ENCODE results near the gene SELENOM.
"Not testable (repeated sequence)": the region's sequence is repeated elsewhere in the genome, so short reads cannot be mapped to it uniquely, and the experiment has no call there.

SELENOM gene

DNA sequence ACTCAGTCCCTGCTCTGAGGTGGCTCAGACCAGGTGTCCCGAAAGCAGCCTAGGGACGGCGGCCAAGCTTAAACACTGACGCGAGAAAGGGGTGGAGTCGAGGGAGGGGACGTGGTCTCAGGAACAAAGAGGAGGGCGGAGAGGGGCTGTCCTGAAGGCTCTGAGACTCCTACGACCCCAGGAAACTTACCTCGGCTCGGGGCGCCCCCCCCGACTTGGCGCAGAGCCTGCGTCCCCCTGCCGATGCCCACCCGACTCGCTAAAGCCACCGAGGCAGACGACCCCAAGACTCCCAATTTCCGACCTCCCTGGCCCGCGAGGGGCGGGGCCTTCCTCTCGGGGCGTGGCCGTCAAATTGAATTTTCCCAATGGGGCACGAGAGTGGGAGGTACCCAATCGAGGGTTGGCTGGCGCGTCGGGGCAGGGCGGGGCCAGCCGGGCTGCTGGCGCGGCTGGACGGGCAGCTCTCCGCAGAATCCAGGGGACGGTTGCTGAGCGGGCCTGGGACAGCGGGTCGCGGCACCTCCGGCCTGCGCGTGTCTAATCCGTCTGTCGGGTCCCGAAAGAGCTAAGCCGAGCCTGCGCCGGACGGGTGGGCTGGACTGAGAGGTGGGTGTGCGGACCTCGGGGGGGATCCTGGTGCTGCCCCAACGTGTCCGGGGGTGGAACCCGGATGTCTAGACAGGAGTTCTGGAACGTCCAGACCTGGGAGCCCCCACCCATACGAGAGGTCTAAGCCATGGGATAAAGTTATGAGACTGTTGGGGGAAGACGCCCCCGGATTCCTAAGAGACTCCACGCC is 26.3 kb downstream of the SELENOM start, which contains the start of gene SMTN:
TSS of gene SMTN (plus strand) at position 471 of the 802 bp plus-strand sequence. CDS start 1,941 bp downstream, outside the sequence.
- Histone ChIP-seq H3F3A (ENCODE audit: insufficient read depth) (peaks cover 12% of the 10 kb centered on the region; the same call in 1 of the 2 replicates), H3K79me2 (ENCODE audit: insufficient read depth, low read length) (no peaks in the 10 kb centered on the region), H3K27ac (ENCODE audit: low read depth, low read length) (no peak within 1 kb of the TSS; the same call in 1 of the 2 replicates), H3K4me2 (ENCODE audit: low read depth, low read length, poor library complexity, severe bottlenecking) (peak within 1 kb of the TSS; percentile 83), H3K9me3 (ENCODE audit: insufficient read depth, low read length) (no peaks in the 10 kb centered on the region), H2AFZ (ENCODE audit: low read depth, low read length, severe bottlenecking) (peak within 1 kb of the TSS; percentile 86), H4K20me1 (ENCODE audit: low read depth, low read length) (no peaks in the 10 kb centered on the region), H3K4me3 (ENCODE audit: insufficient read depth, low read length, poor library complexity, severe bottlenecking) (peak within 1 kb of the TSS; percentile 62), H3K36me3 (ENCODE audit: low read length) (no peaks in the 10 kb centered on the region), H3K9ac (ENCODE audit: low read length) (peak within 1 kb of the TSS; percentile 78), H3K9me2 (replicated peaks; ENCODE audit: insufficient read depth, low read length) (no peaks in the 10 kb centered on the region), H3K27me3 (ENCODE audit: low read length) (no peaks in the 10 kb centered on the region)
- TF ChIP-seq, protein P1, sequence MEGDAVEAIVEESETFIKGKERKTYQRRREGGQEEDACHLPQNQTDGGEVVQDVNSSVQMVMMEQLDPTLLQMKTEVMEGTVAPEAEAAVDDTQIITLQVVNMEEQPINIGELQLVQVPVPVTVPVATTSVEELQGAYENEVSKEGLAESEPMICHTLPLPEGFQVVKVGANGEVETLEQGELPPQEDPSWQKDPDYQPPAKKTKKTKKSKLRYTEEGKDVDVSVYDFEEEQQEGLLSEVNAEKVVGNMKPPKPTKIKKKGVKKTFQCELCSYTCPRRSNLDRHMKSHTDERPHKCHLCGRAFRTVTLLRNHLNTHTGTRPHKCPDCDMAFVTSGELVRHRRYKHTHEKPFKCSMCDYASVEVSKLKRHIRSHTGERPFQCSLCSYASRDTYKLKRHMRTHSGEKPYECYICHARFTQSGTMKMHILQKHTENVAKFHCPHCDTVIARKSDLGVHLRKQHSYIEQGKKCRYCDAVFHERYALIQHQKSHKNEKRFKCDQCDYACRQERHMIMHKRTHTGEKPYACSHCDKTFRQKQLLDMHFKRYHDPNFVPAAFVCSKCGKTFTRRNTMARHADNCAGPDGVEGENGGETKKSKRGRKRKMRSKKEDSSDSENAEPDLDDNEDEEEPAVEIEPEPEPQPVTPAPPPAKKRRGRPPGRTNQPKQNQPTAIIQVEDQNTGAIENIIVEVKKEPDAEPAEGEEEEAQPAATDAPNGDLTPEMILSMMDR (IDR thresholded peaks at IDR 0.05; ENCODE audit: insufficient read depth, low read length, poor library complexity, severe bottlenecking) = no peak
- TF ChIP-seq EZH2phosphoT487 (conservative IDR thresholded peaks at IDR 0.05; ENCODE audit: low read length) = no peak

DNA sequence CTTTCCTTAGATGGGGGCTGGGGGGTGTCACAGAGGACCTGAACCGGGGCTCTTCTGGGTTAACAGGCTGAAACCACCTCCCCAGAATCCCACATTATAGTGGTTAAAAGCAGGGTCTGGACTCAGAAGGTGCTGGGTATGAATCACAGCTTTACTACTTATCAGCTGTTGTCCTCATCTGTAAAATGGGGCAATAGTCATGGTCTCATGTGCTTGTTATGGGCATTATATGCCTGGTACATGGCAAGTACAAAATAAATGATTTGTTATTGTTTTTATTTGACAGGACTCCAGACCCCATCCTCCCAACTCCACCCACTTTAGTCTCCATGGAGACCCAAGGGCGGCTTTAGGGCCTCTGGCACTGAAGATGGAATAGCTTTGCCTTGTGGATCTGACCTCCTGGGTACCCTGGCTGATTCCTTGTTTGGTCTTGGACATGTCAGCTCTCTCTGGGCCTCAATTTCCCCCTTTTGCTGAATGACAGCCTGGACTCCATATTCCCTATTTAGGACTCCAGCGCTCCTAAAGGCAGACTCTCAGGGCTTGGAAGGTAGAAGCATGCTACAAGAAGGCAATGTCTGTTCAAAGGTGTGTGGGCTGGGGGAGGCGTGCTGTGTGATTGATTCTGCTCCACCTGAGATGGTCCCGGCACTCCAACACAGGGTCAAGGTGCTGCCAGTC is 27.1 kb downstream of the SELENOM start:
- Histone ChIP-seq H3K36me3 (ENCODE audit: low read length) (no peaks in the 10 kb centered on the region), H3K9me2 (replicated peaks; ENCODE audit: insufficient read depth, low read length) (no peaks in the 10 kb centered on the region), H3F3A (ENCODE audit: insufficient read depth) (peaks cover 12% of the 10 kb centered on the region; the same call in 1 of the 2 replicates), H3K27ac (ENCODE audit: low read depth, low read length) (no peak overlapping the region), H3K9ac (ENCODE audit: low read length) (peak overlapping the region; percentile 78), H3K27me3 (ENCODE audit: low read length) (no peaks in the 10 kb centered on the region), H2AFZ (ENCODE audit: low read depth, low read length, severe bottlenecking) (peak overlapping the region; percentile 86), H3K4me3 (ENCODE audit: insufficient read depth, low read length, poor library complexity, severe bottlenecking) (peak overlapping the region; percentile 62), H3K79me2 (ENCODE audit: insufficient read depth, low read length) (no peaks in the 10 kb centered on the region), H4K20me1 (ENCODE audit: low read depth, low read length) (no peaks in the 10 kb centered on the region), H3K9me3 (ENCODE audit: insufficient read depth, low read length) (no peaks in the 10 kb centered on the region), H3K4me2 (ENCODE audit: low read depth, low read length, poor library complexity, severe bottlenecking) (peak overlapping the region; percentile 83)
- no peak for TF ChIP-seq EZH2phosphoT487 (conservative IDR thresholded peaks at IDR 0.05; ENCODE audit: low read length)
- TF ChIP-seq, protein P1 (IDR thresholded peaks at IDR 0.05; ENCODE audit: insufficient read depth, low read length, poor library complexity, severe bottlenecking) = no peak

DNA sequence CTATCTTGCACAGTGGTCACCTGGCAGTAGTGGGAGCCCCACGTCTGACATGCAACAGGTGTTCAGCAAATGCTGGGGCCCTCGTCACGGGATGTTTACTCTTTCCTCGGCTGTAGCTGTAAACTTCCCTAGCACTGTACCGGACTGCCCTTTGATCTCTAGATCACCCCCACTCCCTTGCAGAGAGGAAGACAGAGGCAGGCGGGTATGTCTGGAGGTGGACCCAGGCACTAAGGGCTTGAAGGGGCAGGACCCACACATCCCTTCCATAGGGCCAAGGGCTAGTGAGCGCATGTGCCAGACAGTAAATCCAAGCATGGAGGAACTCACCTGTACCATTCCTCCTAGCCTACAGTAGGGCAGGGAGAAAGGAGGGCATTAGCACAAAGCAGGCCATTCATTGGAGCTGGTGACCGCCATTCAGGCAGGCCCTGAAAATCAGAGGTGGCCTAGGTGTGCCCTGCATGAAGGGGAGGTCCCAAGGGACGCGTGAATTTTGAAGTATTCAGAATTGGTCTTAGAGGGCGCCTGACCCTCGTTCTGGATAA is 28.2 kb downstream of the SELENOM start:
- Histone ChIP-seq H2AFZ (ENCODE audit: low read depth, low read length, severe bottlenecking) (no peak overlapping the region), H3K4me2 (ENCODE audit: low read depth, low read length, poor library complexity, severe bottlenecking) (no peak overlapping the region), H3K27ac (ENCODE audit: low read depth, low read length) (no peak overlapping the region), H4K20me1 (ENCODE audit: low read depth, low read length) (no peaks in the 10 kb centered on the region), H3K36me3 (ENCODE audit: low read length) (no peaks in the 10 kb centered on the region), H3K4me3 (ENCODE audit: insufficient read depth, low read length, poor library complexity, severe bottlenecking) (no peak overlapping the region), H3K27me3 (ENCODE audit: low read length) (no peaks in the 10 kb centered on the region), H3F3A (ENCODE audit: insufficient read depth) (peaks cover 10% of the 10 kb centered on the region; the same call in 1 of the 2 replicates), H3K9me3 (ENCODE audit: insufficient read depth, low read length) (no peaks in the 10 kb centered on the region), H3K9ac (ENCODE audit: low read length) (no peak overlapping the region), H3K9me2 (replicated peaks; ENCODE audit: insufficient read depth, low read length) (no peaks in the 10 kb centered on the region), H3K79me2 (ENCODE audit: insufficient read depth, low read length) (no peaks in the 10 kb centered on the region)
- no peak for TF ChIP-seq EZH2phosphoT487 (conservative IDR thresholded peaks at IDR 0.05; ENCODE audit: low read length)
- TF ChIP-seq, protein P1 (IDR thresholded peaks at IDR 0.05; ENCODE audit: insufficient read depth, low read length, poor library complexity, severe bottlenecking) = no peak

DNA sequence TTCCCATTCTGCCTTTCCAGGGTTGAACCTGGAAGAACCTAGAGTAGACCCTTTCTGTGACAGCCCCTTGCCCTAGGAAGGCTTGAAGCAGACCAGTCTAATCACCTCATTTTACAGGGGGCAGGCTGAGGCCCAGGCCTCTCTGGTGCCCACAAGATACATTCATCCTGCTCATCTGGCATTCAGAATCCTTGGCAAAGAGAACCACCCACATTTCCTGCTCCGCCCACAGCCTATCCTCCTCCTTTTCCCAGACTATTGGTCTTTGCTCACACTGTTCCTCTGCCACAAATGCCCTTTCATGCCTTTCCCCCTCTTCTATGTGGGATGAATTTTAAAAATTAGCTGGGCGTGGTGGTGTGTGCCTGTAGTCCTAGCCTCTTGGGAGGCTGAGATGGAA is 29.0 kb downstream of the SELENOM start:
- not testable (repeated sequence) for H3K27ac ChIP-seq (ENCODE audit: low read depth, low read length)

More for the DNA sequence above, 29.0 kb downstream of the SELENOM start:
- H3K4me2 ChIP-seq (ENCODE audit: low read depth, low read length, poor library complexity, severe bottlenecking); H3K9ac ChIP-seq (ENCODE audit: low read length); H3K36me3 ChIP-seq (ENCODE audit: low read length); H3K27me3 ChIP-seq (ENCODE audit: low read length); H2AFZ ChIP-seq (ENCODE audit: low read depth, low read length, severe bottlenecking); H3K79me2 ChIP-seq (ENCODE audit: insufficient read depth, low read length); H3F3A ChIP-seq (ENCODE audit: insufficient read depth); H4K20me1 ChIP-seq (ENCODE audit: low read depth, low read length); H3K9me3 ChIP-seq (ENCODE audit: insufficient read depth, low read length); H3K4me3 ChIP-seq (ENCODE audit: insufficient read depth, low read length, poor library complexity, severe bottlenecking); H3K9me2 ChIP-seq (replicated peaks; ENCODE audit: insufficient read depth, low read length): not testable (repeated sequence)
